Activated gamma-delta T cell (primary cell): ENCODE results near the gene TMEM40.
"Not testable (repeated sequence)": the region's sequence is repeated elsewhere in the genome, so short reads cannot be mapped to it uniquely, and the experiment has no call there.

Experiments
- DNase-seq: peaks from one replicate; lab custom pipeline; 2025; lab: John Stamatoyannopoulos, UW

Gene TMEM40

GRCh38 chr3:12751571-12751970 lies 7.5 kb downstream of the TMEM40 start:
- no peak for DNase-seq

DNA sequence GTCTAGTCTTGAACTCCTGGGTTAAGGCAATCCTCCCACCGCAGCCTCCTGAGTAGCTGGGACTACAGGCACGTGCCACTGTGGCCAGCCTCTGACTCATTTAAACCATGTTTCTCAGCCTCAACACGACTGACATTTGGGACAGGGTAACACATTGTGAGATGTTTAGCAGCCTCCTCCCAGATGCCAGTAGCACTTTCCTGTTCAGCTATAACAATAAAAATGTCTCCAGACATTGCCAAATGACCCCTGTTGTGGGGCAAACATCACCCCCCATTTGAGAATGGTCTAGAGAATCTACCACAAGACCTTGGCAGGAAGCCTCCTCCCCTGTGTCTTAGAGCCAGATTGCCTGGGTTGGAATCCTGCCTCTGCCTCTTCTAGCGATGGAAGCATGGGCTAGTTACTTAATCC lies 8.4 kb downstream of the TMEM40 start:
- no peak for DNase-seq

DNA sequence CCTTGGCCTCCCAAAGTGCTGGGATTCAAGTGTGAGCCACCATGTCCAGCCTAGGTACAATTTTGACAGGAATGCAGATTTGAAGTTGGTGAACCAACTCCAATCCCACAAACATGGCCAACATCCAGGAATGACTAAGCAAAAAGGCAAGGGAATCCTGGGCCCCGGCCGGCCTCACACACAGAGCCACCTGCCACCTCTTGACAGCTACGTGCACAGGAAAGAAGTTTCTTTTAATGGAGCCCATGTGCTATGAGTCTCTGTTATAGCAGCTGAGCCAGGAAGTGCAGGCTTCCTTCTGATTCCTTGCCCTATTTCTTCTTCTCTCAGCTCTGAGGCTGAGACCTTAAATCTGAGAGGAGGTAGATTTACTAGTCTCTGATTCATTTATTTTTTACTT lies 8.8 kb downstream of the TMEM40 start:
- no peak for DNase-seq

DNA sequence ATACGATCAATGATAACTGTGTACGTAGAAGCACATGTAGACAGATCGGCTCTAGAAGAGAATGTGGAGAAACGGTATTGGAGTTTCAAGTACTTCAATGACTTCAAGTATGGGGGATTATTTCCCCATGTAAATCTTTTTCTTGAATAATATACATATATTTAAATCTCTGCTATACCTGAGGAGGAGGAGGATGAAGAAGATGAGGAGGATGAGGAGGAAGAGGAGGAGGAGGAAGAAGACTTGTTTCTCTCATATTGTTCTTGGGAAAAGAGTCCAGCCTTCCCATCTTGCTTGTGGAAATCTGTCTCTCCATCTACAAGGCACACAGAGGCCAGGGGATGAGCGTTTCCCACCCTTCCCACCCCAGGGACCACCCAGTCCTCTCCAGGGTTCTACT lies 10.6 kb downstream of the TMEM40 start:
- DNase-seq = no peak

GRCh38 chr3:12746419-12746818 lies 12.6 kb downstream of the TMEM40 start:
- DNase-seq = no peak

- DNase-seq = no peak
These were observed 14.7 kb downstream of the TMEM40 start for GRCh38 chr3:12744326-12744725.

GRCh38 chr3:12743583-12743982 lies 15.5 kb downstream of the TMEM40 start:
- no peak for DNase-seq

- DNase-seq = no peak
These were observed 16.5 kb downstream of the TMEM40 start for GRCh38 chr3:12742330-12743107.

GRCh38 chr3:12741209-12741608 lies 17.9 kb downstream of the TMEM40 start:
- no peak for DNase-seq

DNA sequence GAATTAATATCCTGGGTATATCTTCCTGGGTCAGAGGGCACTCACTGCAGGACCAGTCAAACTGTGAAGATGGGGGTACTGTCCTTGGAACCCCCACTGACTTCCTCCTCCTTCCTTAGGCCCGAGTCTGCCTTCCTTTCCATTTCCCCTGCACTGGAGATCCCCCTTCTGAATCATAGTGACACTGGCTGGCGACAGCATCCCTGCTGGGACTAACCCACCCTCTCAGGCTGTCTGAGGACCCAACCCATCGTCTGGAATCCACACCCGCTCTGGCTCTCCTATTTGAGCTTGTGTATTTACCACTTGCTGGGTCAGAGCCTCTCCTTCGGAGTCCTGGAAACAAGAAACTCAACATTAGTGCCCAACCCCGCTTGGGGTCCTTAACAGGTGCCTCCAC lies 21.2 kb downstream of the TMEM40 start:
- DNase-seq = no peak

- DNase-seq = no peak
These were observed 21.7 kb downstream of the TMEM40 start for GRCh38 chr3:12737319-12737718.

DNA sequence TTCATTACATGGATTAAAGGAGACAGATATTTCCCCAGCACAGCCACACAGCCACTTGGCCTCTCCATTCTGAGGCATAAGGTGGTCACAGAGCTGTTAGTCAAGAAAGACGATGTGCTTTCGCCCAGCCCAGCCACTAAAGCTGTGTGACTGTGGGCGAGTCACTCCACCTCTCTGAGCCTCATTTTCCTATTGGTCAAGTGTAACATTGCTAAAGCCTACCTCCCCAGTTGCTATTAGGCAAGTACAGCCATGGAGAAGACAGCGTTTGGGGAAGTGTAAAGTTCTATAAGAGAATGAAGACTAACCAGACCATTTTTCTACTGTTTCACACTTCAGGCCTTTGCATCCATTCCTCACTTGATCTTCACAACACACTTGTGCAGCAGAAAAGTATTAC lies 24.1 kb downstream of the TMEM40 start:
- no peak for DNase-seq

DNA sequence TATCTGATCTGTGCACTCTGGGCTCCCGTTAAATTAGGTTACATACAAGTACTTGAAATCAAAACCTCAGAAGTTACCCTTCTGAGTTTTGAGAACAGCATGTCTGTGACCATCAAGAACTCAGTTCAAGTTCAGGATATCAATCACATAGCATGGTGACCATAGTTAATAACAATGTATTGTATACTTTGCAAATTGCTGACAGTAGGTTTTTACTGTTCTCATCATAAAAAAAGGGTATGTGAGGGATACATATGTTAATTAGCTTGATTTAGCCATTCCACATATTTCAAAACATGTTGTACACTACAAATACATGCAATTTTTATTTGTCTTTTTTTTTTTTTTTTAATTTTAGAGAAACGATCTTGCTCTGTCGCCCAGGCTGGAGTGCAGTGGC lies 25.5 kb downstream of the TMEM40 start:
- DNase-seq = no peak

DNA sequence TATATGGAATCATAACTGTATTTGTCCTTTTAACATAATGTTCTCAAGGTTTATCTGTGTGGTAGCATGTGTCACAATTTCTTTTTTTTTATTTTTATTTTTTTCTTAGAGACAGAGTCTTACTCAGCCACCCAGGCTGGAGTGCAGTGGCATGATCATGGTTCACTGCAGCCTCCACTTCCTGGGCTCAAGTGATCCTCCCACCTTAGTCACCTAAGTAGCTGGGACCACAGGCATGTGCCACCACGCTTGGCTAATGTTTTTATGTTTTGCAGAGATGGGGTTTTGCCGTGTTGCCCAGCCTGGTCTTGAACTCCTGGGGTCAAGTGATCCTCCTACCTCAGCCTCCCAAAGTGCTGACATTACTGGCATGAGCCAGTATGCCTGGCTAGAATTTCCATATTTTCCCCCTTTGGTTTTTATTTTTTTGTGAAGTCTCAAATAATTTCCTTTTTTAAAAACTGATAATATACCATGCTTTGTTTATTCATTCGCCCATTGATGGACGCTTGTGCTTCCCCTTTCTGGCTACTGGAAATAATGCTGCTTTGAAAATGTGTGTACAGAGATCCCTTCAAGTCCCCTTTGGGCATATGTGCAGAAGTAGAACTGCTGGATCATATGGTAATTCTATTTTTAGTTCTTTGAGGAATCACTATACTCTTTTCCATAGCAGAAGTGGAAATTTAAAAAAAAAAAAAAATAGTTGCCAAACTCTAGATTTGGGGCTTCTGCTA lies 28.4 kb downstream of the TMEM40 start:
- no peak for DNase-seq

DNA sequence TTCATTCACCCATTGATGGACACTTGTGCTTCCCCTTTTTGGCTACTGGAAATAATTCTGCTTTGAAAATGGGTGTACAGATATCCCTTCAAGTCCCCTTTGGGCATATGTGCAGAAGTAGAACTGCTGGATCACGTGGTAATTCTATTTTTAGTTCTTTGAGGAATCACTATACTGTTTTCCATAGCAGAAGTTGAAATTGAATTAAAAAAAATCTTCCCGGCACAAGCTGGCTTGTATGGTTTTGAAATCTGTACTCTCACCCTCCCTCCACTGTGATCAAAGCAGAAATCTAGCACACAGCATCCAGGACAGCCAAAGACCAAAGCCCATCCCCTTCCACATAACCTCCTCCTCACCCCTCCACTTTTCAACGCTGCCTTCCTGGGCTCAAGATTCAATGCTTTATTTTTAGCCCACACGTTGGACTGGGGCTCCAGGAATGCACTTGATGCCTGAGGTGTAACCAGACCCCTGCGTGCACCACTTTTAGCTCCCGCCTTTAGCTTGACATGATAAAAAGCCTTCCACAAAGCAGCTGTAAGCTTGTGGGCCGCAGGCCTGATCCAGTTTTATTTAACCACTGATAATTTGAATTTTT lies 29.9 kb downstream of the TMEM40 start:
- DNase-seq = no peak

GRCh38 chr3:12727937-12728336 lies 31.1 kb downstream of the TMEM40 start:
- DNase-seq = no peak

GRCh38 chr3:12727481-12727880 lies 31.6 kb downstream of the TMEM40 start:
- no peak for DNase-seq

GRCh38 chr3:12725436-12725835 lies 33.6 kb downstream of the TMEM40 start:
- no peak for DNase-seq

- DNase-seq = no peak
These were observed 34.3 kb downstream of the TMEM40 start for GRCh38 chr3:12724794-12725193.

DNA sequence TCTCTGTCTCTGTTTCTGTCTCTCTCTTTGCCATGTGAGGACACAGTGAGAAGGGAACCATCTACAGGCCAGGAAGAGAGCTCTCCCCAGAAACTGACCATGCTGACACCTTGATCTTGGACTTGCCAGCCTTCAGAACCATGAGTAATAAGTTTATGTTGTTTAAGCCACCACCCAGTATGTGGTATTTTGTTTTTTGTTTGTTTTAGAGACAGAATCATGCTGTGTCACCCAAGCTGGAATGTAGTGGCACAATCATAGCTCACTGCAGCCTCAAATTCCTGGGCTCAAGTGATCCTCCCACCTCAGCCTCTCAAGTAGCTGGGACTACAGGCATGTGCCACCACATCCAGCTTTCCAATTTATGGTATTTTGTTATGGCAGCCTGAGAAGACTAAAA lies 35.7 kb downstream of the TMEM40 start:
- not testable (repeated sequence) for DNase-seq

DNA sequence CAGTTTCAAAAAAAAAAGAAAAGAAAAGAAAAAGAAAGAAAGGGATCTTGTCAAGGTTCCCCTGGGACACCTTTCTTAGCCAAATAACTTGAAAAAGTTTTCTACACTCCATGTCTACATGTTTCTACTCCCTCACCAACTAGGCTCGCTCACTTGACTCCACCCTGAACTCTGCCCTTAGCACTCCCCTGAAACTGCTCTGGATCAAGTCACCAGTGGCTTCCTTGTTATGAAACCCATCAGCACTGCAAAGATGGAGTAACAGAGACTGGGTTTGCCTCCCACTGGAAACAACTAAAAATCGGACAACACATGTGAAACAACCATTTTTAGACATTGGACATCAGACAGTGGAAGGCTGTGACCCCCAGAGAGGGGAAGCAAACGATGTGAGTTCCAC lies 36.8 kb downstream of the TMEM40 start:
- no peak for DNase-seq

- DNase-seq = no peak
These were observed 38.8 kb downstream of the TMEM40 start for GRCh38 chr3:12719984-12720898.
